Neural crest cell (in vitro differentiated cells): ENCODE measurements around the gene ELOA. TPM values are rescaled to one million over a fixed set of nuclear protein-coding genes. Genes with fewer than 3 reads are reported as not detected.

ENCODE experiments used
- DNase-seq: peaks from one replicate; pipeline ENCODE4 v3.0.0; 2021; ENCODE audit warnings: low read depth, mixed read lengths, low spot score
- H3K27ac Mint-ChIP-seq: one replicate; pipeline ENCODE4 v1.8.0; 2021; ENCODE audit warnings: mild to moderate bottlenecking, mixed read lengths; ENCODE audit not compliant: unreplicated experiment
- H3K27me3 Mint-ChIP-seq: 2 replicates; pipeline ENCODE4 v1.8.0; 2021; ENCODE audit warnings: low read depth, mild to moderate bottlenecking, mixed read lengths
- H3K36me3 Mint-ChIP-seq: 2 replicates; pipeline ENCODE4 v1.8.0; 2021; ENCODE audit warnings: low read depth, mild to moderate bottlenecking, mixed read lengths
- H3K4me1 Mint-ChIP-seq: 2 replicates; pipeline ENCODE4 v1.8.0; 2021; ENCODE audit warnings: mixed read lengths
- H3K4me3 Mint-ChIP-seq: one replicate; pipeline ENCODE4 v1.8.0; 2021; ENCODE audit warnings: mild to moderate bottlenecking, mixed read lengths
- H3K9me3 Mint-ChIP-seq: 2 replicates; pipeline ENCODE4 v1.8.0; 2021; ENCODE audit warnings: mixed read lengths
- CTCF ChIP-seq: fragments of 200-600 bp; sonication (generic); conservative IDR thresholded peaks from 2 replicates; pipeline ENCODE4 v1.5.0; 2021; ENCODE audit warnings: antibody characterized with exemption, mild to moderate bottlenecking
- total RNA-seq: library from RNA; stranded (reverse); gene quantifications from 2 replicates; pipeline ENCODE4 v1.2.1, GENCODE V29; 2021

ELOA gene
- total RNA-seq, 1 donor from 2014 or later = 45.8 TPM

- no peak overlapping the region for H3K27ac Mint-ChIP-seq
- no peak overlapping the region for H3K4me3 Mint-ChIP-seq
- peaks cover 14% of the 10 kb centered on the region for H3K36me3 Mint-ChIP-seq
- H3K27me3 Mint-ChIP-seq = no peaks in the 10 kb centered on the region
- peaks cover 5% of the 10 kb centered on the region for H3K4me1 Mint-ChIP-seq
- H3K9me3 Mint-ChIP-seq = no peaks in the 10 kb centered on the region
- no peak for TF ChIP-seq CTCF
- no peak for DNase-seq
These were observed 8.5 kb downstream of the ELOA start for GRCh38 chr1:23751815-23752200.

DNA sequence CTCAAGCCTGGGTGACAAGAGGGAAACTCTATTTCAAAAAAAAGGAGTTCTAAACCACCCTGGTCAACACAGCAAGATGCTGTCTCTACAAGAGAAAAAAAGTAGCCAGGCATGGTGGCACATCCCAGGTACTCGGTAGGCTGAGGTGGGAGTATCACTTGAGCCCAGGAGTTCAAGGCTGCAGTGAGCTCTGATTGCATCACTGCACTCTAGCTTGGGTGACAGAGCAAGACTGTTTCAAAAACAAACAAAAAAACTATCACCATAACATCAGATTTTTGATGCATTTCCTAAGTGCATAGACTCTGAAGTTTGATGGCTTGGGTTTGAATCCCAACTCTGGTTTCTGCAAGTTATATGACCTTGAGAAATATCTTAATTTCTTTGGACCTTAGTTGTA, 9.6 kb downstream of the ELOA start:
- no peak for DNase-seq
- Mint-ChIP-seq H3K4me3 (no peak overlapping the region), H3K27ac (no peak overlapping the region), H3K9me3 (no peaks in the 10 kb centered on the region), H3K36me3 (peaks cover 13% of the 10 kb centered on the region), H3K27me3 (no peaks in the 10 kb centered on the region), H3K4me1 (no peaks in the 10 kb centered on the region)
- TF ChIP-seq CTCF = no peak

DNA sequence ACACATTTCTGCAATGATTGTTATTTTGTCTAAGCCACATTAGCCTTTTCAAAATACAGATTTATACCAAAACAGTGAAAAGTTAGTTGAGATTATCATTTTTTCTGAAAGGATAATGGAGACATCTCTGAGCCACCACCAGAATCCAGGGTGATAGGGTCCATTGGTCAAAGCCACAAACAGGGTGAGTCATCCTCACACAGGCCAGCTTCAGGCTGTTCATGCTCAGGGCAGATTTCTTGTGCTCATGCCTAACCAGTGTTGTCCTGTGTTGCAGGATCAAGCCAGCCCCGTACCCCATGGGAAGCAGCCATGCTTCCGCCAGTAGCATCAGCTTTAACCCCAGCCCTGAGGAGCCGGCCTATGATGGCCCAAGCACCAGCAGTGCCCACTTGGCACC, 13.4 kb downstream of the ELOA start:
- Mint-ChIP-seq H3K4me1 (no peaks in the 10 kb centered on the region), H3K27ac (no peak overlapping the region), H3K4me3 (no peak overlapping the region), H3K9me3 (no peaks in the 10 kb centered on the region), H3K36me3 (peaks cover 17% of the 10 kb centered on the region), H3K27me3 (no peaks in the 10 kb centered on the region)
- no peak for TF ChIP-seq CTCF
- DNase-seq = no peak

- no peak for TF ChIP-seq CTCF
- Mint-ChIP-seq H3K27me3 (no peaks in the 10 kb centered on the region), H3K4me3 (no peak overlapping the region), H3K4me1 (no peaks in the 10 kb centered on the region), H3K9me3 (no peaks in the 10 kb centered on the region), H3K36me3 (peaks cover 17% of the 10 kb centered on the region), H3K27ac (no peak overlapping the region)
- no peak for DNase-seq
These were observed 14.5 kb downstream of the ELOA start for GRCh38 chr1:23757812-23758211.

DNA sequence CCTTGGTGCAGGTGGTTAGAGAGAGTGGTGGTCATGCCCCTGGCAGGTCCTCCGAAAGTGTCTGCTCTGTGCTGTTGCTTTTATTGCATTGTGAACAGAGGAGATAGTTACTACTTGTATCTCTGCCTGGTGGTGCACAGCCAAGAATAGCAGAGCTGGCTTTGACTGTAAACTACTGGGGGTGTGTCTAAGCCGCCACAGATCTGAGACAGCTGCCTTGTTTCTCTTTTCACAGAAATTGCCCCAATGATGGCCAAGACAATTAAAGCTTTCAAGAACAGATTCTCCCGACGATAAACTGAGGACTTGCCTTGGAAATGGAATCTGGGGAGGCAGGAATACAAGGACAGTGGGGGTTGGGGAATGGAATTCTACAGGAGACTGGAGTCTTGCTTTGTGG, 16.0 kb downstream of the ELOA start:
- DNase-seq = no peak
- H3K27ac Mint-ChIP-seq = no peak overlapping the region
- no peaks in the 10 kb centered on the region for H3K4me1 Mint-ChIP-seq
- peaks cover 15% of the 10 kb centered on the region for H3K36me3 Mint-ChIP-seq
- H3K9me3 Mint-ChIP-seq = no peaks in the 10 kb centered on the region
- no peak for TF ChIP-seq CTCF
- H3K27me3 Mint-ChIP-seq = no peaks in the 10 kb centered on the region
- H3K4me3 Mint-ChIP-seq = no peak overlapping the region

- no peak overlapping the region for H3K27ac Mint-ChIP-seq
- no peak for TF ChIP-seq CTCF
- no peaks in the 10 kb centered on the region for H3K4me1 Mint-ChIP-seq
- H3K9me3 Mint-ChIP-seq = no peaks in the 10 kb centered on the region
- DNase-seq = no peak
- H3K27me3 Mint-ChIP-seq = no peaks in the 10 kb centered on the region
- H3K4me3 Mint-ChIP-seq = no peak overlapping the region
- H3K36me3 Mint-ChIP-seq = peaks cover 13% of the 10 kb centered on the region
These were observed 19.8 kb downstream of the ELOA start for GRCh38 chr1:23763041-23763577.
